Endodermal cell (in vitro differentiated cells): ENCODE data around the gene MYOZ1. TPM values are rescaled to one million over a fixed set of nuclear protein-coding genes. Genes with fewer than 3 reads are reported as not detected.
"Not testable (repeated sequence)": the region's sequence is repeated elsewhere in the genome, so short reads cannot be mapped to it uniquely, and the experiment has no call there.

Experiments
- DNase-seq: peaks from one replicate; pipeline ENCODE4 v3.0.0-alpha.2; 2017
- H3K27ac ChIP-seq: 2 replicates; pipeline ENCODE4 v1.5.1; 2013; ENCODE audit warnings: mild to moderate bottlenecking, low read depth, low read length, moderate library complexity
- H3K27me3 ChIP-seq: 2 replicates; pipeline ENCODE4 v1.6.1; 2013; ENCODE audit warnings: mild to moderate bottlenecking, low read length, moderate library complexity; ENCODE audit not compliant: insufficient read depth, control insufficient read depth, poor library complexity, severe bottlenecking
- H3K36me3 ChIP-seq: 2 replicates; pipeline ENCODE4 v1.7.0; 2013; ENCODE audit warnings: mild to moderate bottlenecking, low read length, moderate library complexity; ENCODE audit not compliant: control insufficient read depth, insufficient read depth
- H3K4me1 ChIP-seq: one replicate; pipeline ENCODE4 v1.7.0; 2013; ENCODE audit warnings: low read length; ENCODE audit not compliant: control insufficient read depth, insufficient read depth
- H3K4me3 ChIP-seq: 2 replicates; pipeline ENCODE4 v1.5.1; 2013; ENCODE audit warnings: mild to moderate bottlenecking, low read length, moderate library complexity
- H3K9ac ChIP-seq: 2 replicates; pipeline ENCODE4 v1.6.1; 2013; ENCODE audit warnings: mild to moderate bottlenecking, low read length, moderate library complexity; ENCODE audit not compliant: poor library complexity, severe bottlenecking; ENCODE audit errors: extremely low read depth
- H3K9me3 ChIP-seq: 2 replicates; pipeline ENCODE4 v1.6.1; 2013; ENCODE audit warnings: mild to moderate bottlenecking, low read length, moderate library complexity; ENCODE audit not compliant: control insufficient read depth
- H3K27ac Mint-ChIP-seq: 2 replicates; pipeline ENCODE4 v1.8.0; 2020; ENCODE audit warnings: mixed read lengths
- H3K27me3 Mint-ChIP-seq: 2 replicates; pipeline ENCODE4 v1.8.0; 2021; ENCODE audit warnings: mild to moderate bottlenecking, mixed read lengths; ENCODE audit not compliant: insufficient read depth
- H3K36me3 Mint-ChIP-seq: 2 replicates; pipeline ENCODE4 v1.8.0; 2020; ENCODE audit warnings: low read depth, mixed read lengths
- H3K4me1 Mint-ChIP-seq: 2 replicates; pipeline ENCODE4 v1.8.0; 2020; ENCODE audit warnings: mixed read lengths
- H3K4me3 Mint-ChIP-seq: 2 replicates; pipeline ENCODE4 v1.8.0; 2020; ENCODE audit warnings: mild to moderate bottlenecking, moderate library complexity, mixed read lengths
- H3K9me3 Mint-ChIP-seq: 2 replicates; pipeline ENCODE4 v1.8.0; 2020; ENCODE audit warnings: mild to moderate bottlenecking, mixed read lengths
- WGBS, 2 experiments: methylation state at CpG; one replicate each; pipeline versions ENCODE4 v1.1.5 to v1.1.7; 2013; ENCODE audit warnings: missing lambda C conversion rate in 2 of 2, mixed read lengths in 1 of 2; ENCODE audit not compliant: insufficient coverage in 1 of 2, insufficient read length in 1 of 2; 5-methylcytosine and 5-hydroxymethylcytosine counted together
- total RNA-seq, 2 donors: library from RNA; stranded (reverse); fragmentation: NEBNext Ultra II Directional in 1 of 2; extraction: Animal tissue kit (Norgen Biotek cat#: 25700) in 1 of 2; gene quantifications; 2 replicates in 1 of 2; 3 replicates in 1 of 2; pipeline ENCODE4 v1.2.1, GENCODE V29; 2021
- TF ChIP-seq, protein P1 (sequence below): fragments of 200-600 bp; sonication (generic); conservative IDR thresholded peaks from 2 replicates; pipeline ENCODE4 v1.5.0; 2021; ENCODE audit warnings: antibody characterized with exemption, mild to moderate bottlenecking

MYOZ1 gene
- total RNA-seq, 2 donors from 2014 or later: 1.6 to 2.4 TPM

DNA sequence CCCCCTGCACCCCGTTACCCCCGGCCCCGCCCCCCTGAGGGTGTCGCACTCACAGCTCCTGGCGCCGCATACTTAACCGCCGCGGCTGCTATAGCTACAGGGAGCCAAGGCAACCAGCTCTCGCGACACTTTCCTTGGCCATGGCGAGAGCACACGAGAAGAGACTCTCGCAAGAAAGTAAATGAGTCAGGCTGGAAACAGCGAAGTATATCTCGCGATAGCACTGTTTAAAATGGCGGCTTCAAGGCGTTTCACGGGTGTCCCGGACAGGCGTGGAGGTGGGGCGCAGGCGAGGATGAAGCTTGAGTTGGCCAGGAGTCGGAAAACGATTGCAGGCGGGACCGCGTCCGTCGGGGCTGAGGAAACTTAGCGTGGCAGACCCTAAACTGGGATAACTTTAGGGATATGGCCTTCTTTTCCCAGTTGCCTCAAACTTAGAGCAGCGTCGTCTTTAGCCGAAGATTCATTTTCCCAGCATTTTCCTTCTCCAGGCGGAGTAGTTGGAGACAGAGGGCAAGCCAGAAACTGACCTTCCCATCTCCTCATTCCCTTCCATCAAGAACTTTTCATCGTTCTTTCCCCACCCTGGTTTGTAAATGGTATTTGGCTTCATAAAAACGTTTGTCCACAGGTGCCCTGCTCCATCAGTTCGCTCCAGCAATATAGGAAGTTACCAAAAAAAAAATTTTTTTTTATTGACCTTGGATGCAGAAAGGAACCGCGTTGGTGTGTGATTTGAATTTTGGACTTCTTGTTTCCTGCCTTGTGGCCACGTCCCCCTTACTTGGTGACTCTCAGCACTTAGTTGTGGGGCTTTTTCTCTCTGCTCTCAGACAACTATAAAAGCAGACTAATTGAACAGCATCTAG is 15.2 kb downstream of the MYOZ1 start:
- Mint-ChIP-seq H3K27ac (peak overlapping the region; percentile 100), H3K27me3 (no peaks in the 10 kb centered on the region), H3K4me3 (peak overlapping the region; percentile 89), H3K4me1 (peaks cover 14% of the 10 kb centered on the region), H3K9me3 (no peaks in the 10 kb centered on the region), H3K36me3 (peaks cover 4% of the 10 kb centered on the region)
- H3K9me3 ChIP-seq: no peaks in the 10 kb centered on the region
- DNase-seq: peak; percentile 96
- peaks cover 6% of the 10 kb centered on the region for H3K4me1 ChIP-seq
- H3K4me3 ChIP-seq: peak overlapping the region; percentile 98
- H3K27me3 ChIP-seq: no peaks in the 10 kb centered on the region
- 5 to 10% methylated on average over 24 to 42 of the region's 42 CpGs for WGBS, 2 experiments
- H3K9ac ChIP-seq: peak overlapping the region; percentile 96
- TF ChIP-seq, protein P1, sequence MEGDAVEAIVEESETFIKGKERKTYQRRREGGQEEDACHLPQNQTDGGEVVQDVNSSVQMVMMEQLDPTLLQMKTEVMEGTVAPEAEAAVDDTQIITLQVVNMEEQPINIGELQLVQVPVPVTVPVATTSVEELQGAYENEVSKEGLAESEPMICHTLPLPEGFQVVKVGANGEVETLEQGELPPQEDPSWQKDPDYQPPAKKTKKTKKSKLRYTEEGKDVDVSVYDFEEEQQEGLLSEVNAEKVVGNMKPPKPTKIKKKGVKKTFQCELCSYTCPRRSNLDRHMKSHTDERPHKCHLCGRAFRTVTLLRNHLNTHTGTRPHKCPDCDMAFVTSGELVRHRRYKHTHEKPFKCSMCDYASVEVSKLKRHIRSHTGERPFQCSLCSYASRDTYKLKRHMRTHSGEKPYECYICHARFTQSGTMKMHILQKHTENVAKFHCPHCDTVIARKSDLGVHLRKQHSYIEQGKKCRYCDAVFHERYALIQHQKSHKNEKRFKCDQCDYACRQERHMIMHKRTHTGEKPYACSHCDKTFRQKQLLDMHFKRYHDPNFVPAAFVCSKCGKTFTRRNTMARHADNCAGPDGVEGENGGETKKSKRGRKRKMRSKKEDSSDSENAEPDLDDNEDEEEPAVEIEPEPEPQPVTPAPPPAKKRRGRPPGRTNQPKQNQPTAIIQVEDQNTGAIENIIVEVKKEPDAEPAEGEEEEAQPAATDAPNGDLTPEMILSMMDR: no peak
- H3K27ac ChIP-seq: peak overlapping the region; percentile 91
- no peaks in the 10 kb centered on the region for H3K36me3 ChIP-seq

DNA sequence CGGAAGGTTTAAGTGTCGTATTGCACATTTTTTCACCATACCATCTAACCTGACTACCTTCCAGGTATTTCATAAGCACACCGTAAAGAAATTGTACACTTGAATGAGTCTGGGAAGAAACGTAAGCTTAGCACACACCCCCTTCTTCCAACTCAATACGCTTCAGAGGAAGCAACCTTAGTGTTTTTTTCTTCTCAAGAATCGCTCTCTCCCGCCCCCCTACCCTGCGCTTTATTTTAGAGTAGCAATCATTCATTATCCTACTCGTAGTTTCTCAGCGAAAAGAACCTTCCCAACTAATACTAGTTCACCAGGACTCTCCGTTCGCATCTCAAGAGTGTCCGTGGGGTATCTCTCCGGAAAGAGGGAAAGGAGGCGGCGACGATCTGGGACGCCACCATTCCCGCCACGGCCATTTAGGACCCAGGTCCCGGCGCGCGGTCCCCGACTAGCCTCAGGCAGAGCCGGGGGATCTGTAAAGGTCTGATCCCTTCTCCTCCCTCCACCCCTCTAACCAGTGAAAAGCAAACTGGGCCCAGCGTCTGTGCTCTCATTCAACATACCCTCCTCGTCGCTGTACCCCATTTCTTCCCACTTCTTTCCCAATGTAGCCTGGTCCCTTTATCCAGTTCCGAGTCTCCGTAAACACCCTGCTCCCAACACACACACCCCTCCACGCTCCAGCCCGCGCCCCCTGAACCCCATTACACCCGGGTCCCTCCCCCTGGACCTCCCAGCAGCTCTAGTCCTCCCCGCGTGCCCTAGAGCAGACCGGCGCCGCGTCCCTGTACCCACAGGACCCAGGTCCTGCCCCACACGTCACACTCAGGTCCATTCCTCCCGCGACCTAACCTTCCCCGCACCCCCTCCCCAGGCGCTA is 16.0 kb downstream of the MYOZ1 start:
- H3K27me3 ChIP-seq: no peaks in the 10 kb centered on the region
- peaks cover 6% of the 10 kb centered on the region for H3K4me1 ChIP-seq
- DNase-seq: peak; percentile 84
- H3K4me3 ChIP-seq: peak overlapping the region; percentile 98
- H3K9me3 ChIP-seq: no peaks in the 10 kb centered on the region
- H3K9ac ChIP-seq: peak overlapping the region; percentile 96
- Mint-ChIP-seq H3K27ac (peak overlapping the region; percentile 100), H3K9me3 (no peaks in the 10 kb centered on the region), H3K27me3 (no peaks in the 10 kb centered on the region), H3K4me1 (peaks cover 14% of the 10 kb centered on the region), H3K4me3 (peak overlapping the region; percentile 89), H3K36me3 (peaks cover 5% of the 10 kb centered on the region)
- TF ChIP-seq, protein P1: no peak
- peak overlapping the region; percentile 89 for H3K27ac ChIP-seq
- H3K36me3 ChIP-seq: no peaks in the 10 kb centered on the region
- WGBS, 2 experiments: 1% methylated on average over 24 to 46 of the region's 46 CpGs

DNA sequence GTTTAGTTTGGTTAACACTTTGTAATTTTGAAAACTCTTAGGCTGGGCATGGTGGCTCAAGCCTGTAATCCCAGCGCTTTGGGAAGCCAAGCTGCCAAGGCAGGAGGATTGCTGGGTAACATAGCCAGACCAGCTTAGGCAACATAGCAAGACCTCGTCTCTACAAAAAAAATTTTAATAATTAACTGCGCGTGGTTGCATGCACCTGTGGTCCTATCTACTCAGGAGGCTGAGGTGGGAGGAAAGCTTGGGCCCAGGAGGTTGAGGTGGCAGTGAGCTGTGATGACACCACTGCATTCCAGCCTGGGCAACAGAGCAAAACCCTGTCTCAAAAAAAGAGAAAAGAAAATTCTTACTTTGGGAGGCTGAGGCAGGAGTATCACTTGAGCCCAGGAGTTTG is 18.2 kb downstream of the MYOZ1 start:
- Mint-ChIP-seq H3K4me3 (no peak overlapping the region), H3K27ac (no peak overlapping the region), H3K36me3 (peaks cover 6% of the 10 kb centered on the region), H3K9me3 (no peaks in the 10 kb centered on the region), H3K27me3 (no peaks in the 10 kb centered on the region), H3K4me1 (peaks cover 14% of the 10 kb centered on the region)
- no peak for DNase-seq
- Histone ChIP-seq H3K4me1 (peaks cover 6% of the 10 kb centered on the region), H3K9me3 (no peaks in the 10 kb centered on the region), H3K27me3 (no peaks in the 10 kb centered on the region), H3K9ac (no peak overlapping the region), H3K36me3 (peaks cover 4% of the 10 kb centered on the region), H3K4me3 (no peak overlapping the region), H3K27ac (no peak overlapping the region)
- TF ChIP-seq, protein P1: no peak
- 93 to 100% methylated on average over 1 to 4 of the region's 4 CpGs for WGBS, 2 experiments

DNA sequence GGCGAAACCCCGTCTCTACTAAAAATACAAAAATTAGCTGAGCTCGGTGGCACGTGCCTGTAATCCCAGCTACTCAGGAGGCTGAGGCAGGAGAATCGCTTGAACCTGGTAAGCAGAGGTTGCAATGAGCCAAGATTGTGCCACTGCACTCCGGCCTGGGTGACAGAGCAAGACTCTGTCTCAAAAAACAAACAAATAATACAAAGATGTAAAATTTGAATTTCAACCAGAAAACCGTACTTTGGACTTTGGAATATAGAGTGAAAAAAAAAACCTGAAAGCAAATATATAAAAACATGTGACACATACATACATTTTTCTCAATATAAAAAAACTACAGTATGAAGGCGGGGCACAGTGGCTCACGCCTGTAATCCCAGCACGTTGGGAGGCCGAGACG is 20.3 kb downstream of the MYOZ1 start:
- not testable (repeated sequence) for H3K9me3 Mint-ChIP-seq
- WGBS, 2 experiments: 93 to 95% methylated on average over 9 to 12 of the region's 12 CpGs

More for the DNA sequence above, 20.3 kb downstream of the MYOZ1 start:
- H3K36me3 Mint-ChIP-seq, H3K4me1 Mint-ChIP-seq, H3K9ac ChIP-seq, H3K27ac ChIP-seq, H3K27ac Mint-ChIP-seq, H3K4me3 Mint-ChIP-seq, H3K36me3 ChIP-seq, H3K4me3 ChIP-seq, H3K9me3 ChIP-seq, H3K27me3 ChIP-seq, H3K27me3 Mint-ChIP-seq, H3K4me1 ChIP-seq, DNase-seq: not testable (repeated sequence)
